LNCAP (cell line): ENCODE results near the gene HIBADH.

Experiments used
- CTCF ChIP-seq: fragments of 450-650 bp; IDR thresholded peaks from 2 replicates; pipeline ENCODE4 v1.5.1; 2017; ENCODE audit warnings: mild to moderate bottlenecking

HIBADH gene

GRCh38 chr7:27641581-27642230 is 21.0 kb downstream of the HIBADH start:
- no peak for TF ChIP-seq CTCF

GRCh38 chr7:27640884-27641574 is 21.7 kb downstream of the HIBADH start:
- no peak for TF ChIP-seq CTCF

- no peak for TF ChIP-seq CTCF
Measured at GRCh38 chr7:27639851-27640250, 22.8 kb downstream of the HIBADH start.

- TF ChIP-seq CTCF = peak; percentile 15; the same call in 1 of the 2 replicates
Measured at GRCh38 chr7:27636326-27637006, 26.2 kb downstream of the HIBADH start.

- TF ChIP-seq CTCF = no peak
Measured at GRCh38 chr7:27635728-27636127, 27.0 kb downstream of the HIBADH start.

GRCh38 chr7:27634671-27635493 is 27.8 kb downstream of the HIBADH start:
- no peak for TF ChIP-seq CTCF

GRCh38 chr7:27633062-27633461 is 29.6 kb downstream of the HIBADH start:
- TF ChIP-seq CTCF = no peak
